ENCODE data around the gene EHMT2.
"Not testable (repeated sequence)": the region's sequence is repeated elsewhere in the genome, so short reads cannot be mapped to it uniquely, and the experiment has no call there.

The EHMT2 gene

GRCh38 chr6:31844507-31844906 lies 53.0 kb downstream of the EHMT2 start (continued):
- TF ChIP-seq PRDM6 (tag by site-specific recombination; IDR thresholded peaks at IDR 0.05), result no peak
- no peak for TF ChIP-seq INSM2 (tag by site-specific recombination; IDR thresholded peaks at IDR 0.05)

- Histone ChIP-seq H3K4me3 (ENCODE audit: low read depth, low read length) (no peak overlapping the region), H3K36me3 (ENCODE audit: control insufficient read depth in 2 of 2, insufficient read depth in 1 of 2, low read length in 2 of 2) (peaks cover 40 to 41% of the 10 kb centered on the region in 2 experiments), H3K27ac (ENCODE audit: extremely low read depth, low read depth, low read length) (no peak overlapping the region), H3K9me3 (ENCODE audit: control insufficient read depth, insufficient read depth, low read depth, low read length) (no peaks in the 10 kb centered on the region), H3K4me1 (ENCODE audit: control insufficient read depth, insufficient read depth, low read length) (peaks cover 1% of the 10 kb centered on the region; the same call in 1 of the 2 replicates)
- CTCF ChIA-PET, result interaction anchor here (0.6 kb wide), 1 partner anchor 107 kb away, joined by 4 read pairs; no protein-coding TSS in a partner anchor
- POLR2A ChIA-PET, result interaction anchor here (1.4 to 12.5 kb wide), 3 partner anchors 11 to 21 kb away, joined by 4 to 125 read pairs (median 13); partner anchors contain the start of gene NEU1
- no peak for TF ChIP-seq ZNF548 (tag by site-specific recombination; IDR thresholded peaks at IDR 0.05)
- no peak for TF ChIP-seq ZNF221 (tag by site-specific recombination; IDR thresholded peaks at IDR 0.05; ENCODE audit: borderline replicate concordance)
- no peak for TF ChIP-seq ZNF558 (tag by site-specific recombination; IDR thresholded peaks at IDR 0.05)
- TF ChIP-seq ZNF157 (tag by site-specific recombination; IDR thresholded peaks at IDR 0.05), result no peak
- no peak for TF ChIP-seq ZNF837 (tag by site-specific recombination; IDR thresholded peaks at IDR 0.05)
- no peak for TF ChIP-seq ZNF404 (tag by site-specific recombination; IDR thresholded peaks at IDR 0.05)
- no peak for TF ChIP-seq SP2 (tag by site-specific recombination; IDR thresholded peaks at IDR 0.05)
- no peak for TF ChIP-seq ZNF792 (tag by site-specific recombination; IDR thresholded peaks at IDR 0.05)
- TF ChIP-seq INSM2 (tag by site-specific recombination; IDR thresholded peaks at IDR 0.05), result no peak
- no peak for TF ChIP-seq ZNF610 (tag by site-specific recombination; IDR thresholded peaks at IDR 0.05; ENCODE audit: borderline replicate concordance)
- TF ChIP-seq ZIC2 (tag by site-specific recombination; IDR thresholded peaks at IDR 0.05), result no peak
- no peak for TF ChIP-seq ZBTB10 (tag by site-specific recombination; IDR thresholded peaks at IDR 0.05)
- TF ChIP-seq PRDM6 (tag by site-specific recombination; IDR thresholded peaks at IDR 0.05), result no peak
- TF ChIP-seq GLIS2 (tag by site-specific recombination; IDR thresholded peaks at IDR 0.05), result no peak
- TF ChIP-seq ZBTB7A (tag by site-specific recombination; IDR thresholded peaks at IDR 0.05; ENCODE audit: low read depth), result no peak
- no peak for TF ChIP-seq HOXD13 (CRISPR knock-in tag; IDR thresholded peaks at IDR 0.05; ENCODE audit: borderline replicate concordance)
- TF ChIP-seq ZNF48 (tag by site-specific recombination; IDR thresholded peaks at IDR 0.05), result no peak
- no peak for TF ChIP-seq ZNF423 (tag by site-specific recombination; IDR thresholded peaks at IDR 0.05)
- no peak for TF ChIP-seq ZNF692 (tag by site-specific recombination; IDR thresholded peaks at IDR 0.05)
- TF ChIP-seq ZNF433 (tag by site-specific recombination; IDR thresholded peaks at IDR 0.05; ENCODE audit: low read depth), result no peak
These were observed 55.4 kb downstream of the EHMT2 start for GRCh38 chr6:31842053-31842452.

- not testable (repeated sequence) for H3K4me1 ChIP-seq (ENCODE audit: control insufficient read depth, insufficient read depth, low read length); H3K9me3 ChIP-seq (ENCODE audit: control insufficient read depth, insufficient read depth, low read depth, low read length); H3K4me3 ChIP-seq (ENCODE audit: low read depth, low read length); H3K27ac ChIP-seq (ENCODE audit: extremely low read depth, low read depth, low read length)
- ChIA-PET POLR2A (interaction anchor here (0.5 to 12.5 kb wide), 9 partner anchors 13 to 1778 kb away, joined by 3 to 125 read pairs (median 4); partner anchors contain the start of genes DXO, HSPA1B, NEU1 and POLR1H), CTCF (interaction anchor here (0.7 to 1.4 kb wide), 4 partner anchors 24 to 133 kb away, joined by 3 read pairs; a partner anchor contains a TSS)
- H3K36me3 ChIP-seq (ENCODE audit: control insufficient read depth in 2 of 2, insufficient read depth in 1 of 2, low read length in 2 of 2), result peaks cover 47 to 52% of the 10 kb centered on the region in 2 experiments
These were observed 57.7 kb downstream of the EHMT2 start for GRCh38 chr6:31839779-31840126.
